H1 (cell line): ENCODE results near the gene SLAIN2. TPM values are rescaled to one million over a fixed set of nuclear protein-coding genes. Genes with fewer than 3 reads are reported as not detected.

ENCODE experiments used
- CTCF ChIA-PET: fragments of 300-600 bp; sonication (Branson Sonifier 250); formaldehyde crosslinking; loops from one replicate; lab custom pipeline; 2021; ENCODE audit not compliant: partially characterized antibody; lab: Charles Lee
- POLR2A ChIA-PET: fragments of 300-600 bp; sonication (Branson Sonifier 250); formaldehyde crosslinking; loops from one replicate; lab custom pipeline; 2021; ENCODE audit warnings: inconsistent platforms; ENCODE audit not compliant: partially characterized antibody; lab: Charles Lee
- DNase-seq, 2 experiments: peaks; one replicate each; pipeline versions ENCODE4 v3.0.0 to v3.0.0-alpha.2; 2010 to 2022; ENCODE audit warnings: low spot score in 2 of 2, low read depth in 1 of 2, mixed read lengths in 1 of 2
- FAIRE-seq: peaks from 2 replicates; lab custom pipeline; 2011; peaks lifted over from hg19 to GRCh38; lab: Jason Lieb, UNC
- H2AFZ ChIP-seq: 2 replicates; pipeline ENCODE4 v1.8.1; 2012; ENCODE audit warnings: low read length, inconsistent platforms
- H2AK5ac ChIP-seq: 2 replicates; pipeline ENCODE4 v1.6.1; 2013; ENCODE audit warnings: low read depth, low read length
- H2BK120ac ChIP-seq: replicated peaks from 2 replicates; pipeline ENCODE3; 2013; ENCODE audit warnings: low read depth, low read length, inconsistent platforms
- H2BK12ac ChIP-seq: 2 replicates; pipeline ENCODE4 v1.6.1; 2013; ENCODE audit warnings: low read depth, low read length
- H2BK15ac ChIP-seq: 2 replicates; pipeline ENCODE4 v1.6.1; 2013; ENCODE audit warnings: low read length
- H2BK20ac ChIP-seq: 2 replicates; pipeline ENCODE4 v1.6.1; 2013; ENCODE audit warnings: low read length
- H2BK5ac ChIP-seq: 2 replicates; pipeline ENCODE4 v1.6.1; 2013; ENCODE audit warnings: low read depth, low read length
- H3K14ac ChIP-seq: 2 replicates; pipeline ENCODE4 v1.6.1; 2013; ENCODE audit warnings: inconsistent platforms; ENCODE audit not compliant: insufficient read length
- H3K18ac ChIP-seq: 2 replicates; pipeline ENCODE4 v1.6.1; 2013; ENCODE audit warnings: low read length; ENCODE audit errors: extremely low read depth
- H3K23ac ChIP-seq: 2 replicates; pipeline ENCODE4 v1.6.1; 2013; ENCODE audit warnings: inconsistent platforms; ENCODE audit not compliant: insufficient read length
- H3K23me2 ChIP-seq: 2 replicates; pipeline ENCODE4 v1.6.1; 2013; ENCODE audit warnings: low read depth, low read length
- H3K27ac ChIP-seq: 2 replicates; pipeline ENCODE4 v1.6.1; 2011; ENCODE audit warnings: low read depth, low read length, inconsistent platforms
- H3K27me3 ChIP-seq, 4 experiments: replicated peaks in 1 of 4; 1 replicate in 1 of 4; 2 replicates in 3 of 4; pipeline versions ENCODE4 v1.6.1 to v1.8.1; 2011 to 2013; ENCODE audit warnings: low read length in 3 of 4, mild to moderate bottlenecking in 3 of 4, inconsistent platforms in 2 of 4, mixed read lengths in 2 of 4, moderate library complexity in 1 of 4; ENCODE audit not compliant: control insufficient read depth in 3 of 4, insufficient read depth in 3 of 4; ENCODE audit errors: extremely low read depth in 1 of 4
- H3K36me3 ChIP-seq, 4 experiments: 2 replicates each; pipeline versions ENCODE4 v1.6.1 to v1.8.1; 2011 to 2013; ENCODE audit warnings: mild to moderate bottlenecking in 4 of 4, low read length in 3 of 4, moderate library complexity in 2 of 4, control low read depth in 1 of 4, inconsistent platforms in 1 of 4; ENCODE audit not compliant: insufficient read depth in 4 of 4, control insufficient read depth in 2 of 4
- H3K4ac ChIP-seq: replicated peaks from 2 replicates; pipeline ENCODE3; 2013; ENCODE audit warnings: low read length, low read depth, mixed read lengths, inconsistent platforms; ENCODE audit not compliant: insufficient read length
- H3K4me1 ChIP-seq, 4 experiments: replicated peaks in 1 of 4; 1 replicate in 1 of 4; 2 replicates in 3 of 4; pipeline versions ENCODE4 v1.6.1 to v1.8.1; 2011 to 2013; ENCODE audit warnings: low read length in 3 of 4, inconsistent platforms in 2 of 4, mixed read lengths in 1 of 4; ENCODE audit not compliant: insufficient read depth in 4 of 4, control insufficient read depth in 3 of 4
- H3K4me2 ChIP-seq, 2 experiments: 2 replicates each; pipeline versions ENCODE4 v1.6.1 to v1.8.1; 2011 to 2013; ENCODE audit warnings: low read depth in 2 of 2, low read length in 2 of 2, control low read depth in 1 of 2, inconsistent platforms in 1 of 2, mild to moderate bottlenecking in 1 of 2; ENCODE audit not compliant: insufficient read depth in 1 of 2
- H3K4me3 ChIP-seq, 4 experiments: fragments of 200-600, 300-600 bp in 1 of 4; sonication (generic), shearing (Covaris generic), sonication (Bioruptor Twin) in 1 of 4; 2 replicates each; pipeline versions ENCODE4 v1.5.1 to v1.8.1; 2011 to 2016; ENCODE audit warnings: low read length in 4 of 4, low read depth in 3 of 4, control low read depth in 2 of 4, inconsistent platforms in 2 of 4, mild to moderate bottlenecking in 2 of 4, mixed read lengths in 1 of 4, moderate library complexity in 1 of 4; ENCODE audit not compliant: insufficient read depth in 2 of 4; ENCODE audit errors: extremely low read depth in 1 of 4
- H3K56ac ChIP-seq: replicated peaks from 2 replicates; pipeline ENCODE3; 2013; ENCODE audit warnings: low read depth, mild to moderate bottlenecking, mixed read lengths, low read length, inconsistent platforms; ENCODE audit not compliant: insufficient read length
- H3K79me1 ChIP-seq: 2 replicates; pipeline ENCODE4 v1.6.1; 2013; ENCODE audit warnings: low read depth, low read length, control low read depth
- H3K79me2 ChIP-seq, 2 experiments: 2 replicates each; pipeline versions ENCODE4 v1.6.1 to v1.8.1; 2012 to 2013; ENCODE audit warnings: low read length in 2 of 2, mild to moderate bottlenecking in 2 of 2, inconsistent platforms in 1 of 2; ENCODE audit not compliant: insufficient read depth in 2 of 2, control insufficient read depth in 1 of 2
- H3K9ac ChIP-seq, 4 experiments: replicated peaks in 1 of 4; 1 replicate in 1 of 4; 2 replicates in 3 of 4; pipeline versions ENCODE4 v1.6.1 to v1.8.1; 2011 to 2013; ENCODE audit warnings: low read depth in 3 of 4, low read length in 3 of 4, control low read depth in 2 of 4, mild to moderate bottlenecking in 2 of 4, moderate library complexity in 2 of 4, inconsistent platforms in 1 of 4; ENCODE audit errors: extremely low read depth in 1 of 4
- H3K9me3 ChIP-seq, 2 experiments: 2 replicates each; pipeline versions ENCODE4 v1.6.1 to v1.8.1; 2012 to 2013; ENCODE audit warnings: mild to moderate bottlenecking in 2 of 2, moderate library complexity in 2 of 2, control low read depth in 1 of 2, inconsistent platforms in 1 of 2, low read depth in 1 of 2, low read length in 1 of 2, mixed read lengths in 1 of 2; ENCODE audit not compliant: insufficient read depth in 2 of 2
- H4K20me1 ChIP-seq, 2 experiments: replicated peaks in 1 of 2; 2 replicates each; pipeline versions ENCODE3 to v1.8.1; 2011 to 2013; ENCODE audit warnings: inconsistent platforms in 2 of 2, low read length in 2 of 2, mild to moderate bottlenecking in 1 of 2; ENCODE audit not compliant: insufficient read depth in 2 of 2, control insufficient read depth in 1 of 2
- H4K5ac ChIP-seq: 2 replicates; pipeline ENCODE4 v1.6.1; 2013; ENCODE audit warnings: low read length, low read depth, mixed read lengths, inconsistent platforms; ENCODE audit not compliant: insufficient read length
- H4K8ac ChIP-seq: 2 replicates; pipeline ENCODE4 v1.8.0; 2013; ENCODE audit warnings: mild to moderate bottlenecking, moderate library complexity, low read length, inconsistent platforms; ENCODE audit not compliant: insufficient read depth; ENCODE audit errors: extremely low read depth
- H4K91ac ChIP-seq: replicated peaks from 2 replicates; pipeline ENCODE3; 2013; ENCODE audit warnings: low read length, mixed read lengths, inconsistent platforms; ENCODE audit not compliant: insufficient read length
- EGR1 ChIP-seq: IDR thresholded peaks from 2 replicates; pipeline ENCODE4 v1.6.1; 2011; ENCODE audit warnings: low read depth, low read length, borderline replicate concordance
- RAD21 ChIP-seq, 2 experiments: IDR thresholded peaks in 1 of 2; conservative IDR thresholded peaks in 1 of 2; 2 replicates each; pipeline ENCODE4 v1.6.1; 2011; ENCODE audit warnings: low read depth in 2 of 2, low read length in 2 of 2, improper control_type of control experiment in 1 of 2, inconsistent platforms in 1 of 2, mild to moderate bottlenecking in 1 of 2, moderate library complexity in 1 of 2
- WGBS, 2 experiments: shearing (Covaris generic) in 1 of 2; methylation state at CpG; one replicate each; pipeline versions ENCODE4 v1.1.6 to v1.1.7; 2013 to 2015; ENCODE audit warnings: low lambda C conversion rate in 2 of 2, mixed read lengths in 2 of 2, inconsistent platforms in 1 of 2, low coverage in 1 of 2, missing lambda C conversion rate in 1 of 2; ENCODE audit not compliant: insufficient replicate concordance in 2 of 2, insufficient coverage in 1 of 2, insufficient read length in 1 of 2; ENCODE audit errors: extremely low coverage in 1 of 2, missing lambda C conversion rate in 1 of 2; 5-methylcytosine and 5-hydroxymethylcytosine counted together
- polyA plus RNA-seq, 7 experiments: library from polyadenylated mRNA; depleted of rRNA in 3 of 7; stranded (reverse) in 5 of 7; unstranded in 2 of 7; fragments of >200 nt in 5 of 7; fragments of 200-250 nt in 2 of 7; gene quantifications; 1 replicate in 5 of 7; 2 replicates in 1 of 7; 4 replicates in 1 of 7; pipeline versions ENCODE4 v1.2.1 to v1.2.3, GENCODE V29; 2011 to 2013; ENCODE audit warnings: missing spikeins in 2 of 7, mixed read lengths in 2 of 7
- total RNA-seq: library from RNA; stranded (reverse); fragmentation: NEBNext Ultra II Directional; extraction: Animal tissue kit (Norgen Biotek cat#: 25700); gene quantifications from 2 replicates; pipeline ENCODE4 v1.2.1, GENCODE V29; 2021

Gene SLAIN2
- total and polyA plus RNA-seq, 2 of the 8 experiments (the other 6 are each of a cell fraction or from before 2014, with no cell fraction given) = 8.2 to 40.0 TPM

- Histone ChIP-seq H3K18ac (no peak overlapping the region), H4K91ac (no peak overlapping the region), H3K23ac (no peak overlapping the region), H2BK15ac (no peak overlapping the region), H3K79me2 (peaks cover 0 to 49% of the 10 kb centered on the region in 2 experiments; a peak in 2 of 4 replicates), H3K36me3 (no peaks in the 10 kb centered on the region), H3K9me3 (no peaks in the 10 kb centered on the region), H3K4ac (no peak overlapping the region), H4K5ac (no peak overlapping the region), H2AK5ac (no peak overlapping the region), H3K14ac (no peak overlapping the region), H3K4me2 (no peak overlapping the region), H2BK5ac (no peak overlapping the region), H4K20me1 (peaks cover 0 to 1% of the 10 kb centered on the region in 2 experiments), H2BK120ac (no peak overlapping the region), H4K8ac (no peak overlapping the region), H2BK12ac (no peak overlapping the region), H3K23me2 (no peaks in the 10 kb centered on the region), H2AFZ (no peak overlapping the region), H3K4me1 (peaks cover 0 to 14% (median 2%) of the 10 kb centered on the region in 4 experiments; a peak in 2 of 7 replicates), H3K27ac (no peak overlapping the region), H3K9ac (no peak overlapping the region), H2BK20ac (no peak overlapping the region), H3K56ac (no peak overlapping the region), H3K79me1 (no peaks in the 10 kb centered on the region; the same call in 1 of the 2 replicates), H3K4me3 (no peak overlapping the region), H3K27me3 (no peaks in the 10 kb centered on the region)
- no peak for DNase-seq
- no peak for FAIRE-seq
- ChIA-PET CTCF (no interaction called here), POLR2A (no interaction called here)
- WGBS, 2 experiments = 63% methylated on average over 2 of the region's 2 CpGs; no CpG with 5 or more reads in 1 of the 2 experiments
- TF ChIP-seq RAD21 (IDR thresholded peaks at IDR 0.05 in 1 of 2, conservative IDR thresholded peaks at IDR 0.05 in 1 of 2; ENCODE audit: low read depth in 2 of 2, low read length in 2 of 2) = no peak
- TF ChIP-seq EGR1 = no peak
These were observed 27.9 kb downstream of the SLAIN2 start for GRCh38 chr4:48369248-48369647.
